GM21786 (cell line): Measurements from ENCODE around the gene ISYNA1.

Experiments
- ATAC-seq: cut with Tn5 transposase; IDR thresholded peaks from one replicate; pipeline ENCODE4 v1.9.1; 2021; ENCODE audit not compliant: unreplicated experiment

ISYNA1 gene

DNA sequence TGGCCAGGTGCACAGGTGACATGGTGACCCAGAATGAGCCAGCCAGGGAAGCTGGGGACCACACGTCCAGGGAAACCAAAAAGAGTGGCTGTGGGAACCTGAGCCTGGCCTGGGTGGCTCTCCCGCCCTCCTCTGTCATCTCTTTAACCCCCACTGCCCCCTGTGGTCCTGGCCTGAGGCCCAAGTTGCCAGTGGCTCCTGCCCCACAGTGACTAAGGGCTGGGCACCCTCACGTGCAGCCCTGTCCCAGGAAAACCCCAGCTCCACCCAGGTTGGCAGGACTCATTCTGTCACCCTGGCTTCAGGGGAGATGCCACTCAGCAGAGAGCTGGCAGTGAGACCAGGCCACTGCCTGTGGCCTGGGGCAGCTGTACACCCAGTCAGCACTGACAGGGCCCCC lies 30.6 kb upstream of the ISYNA1 start:
- no peak for ATAC-seq

- no peak for ATAC-seq
Measured at GRCh38 chr19:18467978-18468377, 30.0 kb upstream of the ISYNA1 start.

DNA sequence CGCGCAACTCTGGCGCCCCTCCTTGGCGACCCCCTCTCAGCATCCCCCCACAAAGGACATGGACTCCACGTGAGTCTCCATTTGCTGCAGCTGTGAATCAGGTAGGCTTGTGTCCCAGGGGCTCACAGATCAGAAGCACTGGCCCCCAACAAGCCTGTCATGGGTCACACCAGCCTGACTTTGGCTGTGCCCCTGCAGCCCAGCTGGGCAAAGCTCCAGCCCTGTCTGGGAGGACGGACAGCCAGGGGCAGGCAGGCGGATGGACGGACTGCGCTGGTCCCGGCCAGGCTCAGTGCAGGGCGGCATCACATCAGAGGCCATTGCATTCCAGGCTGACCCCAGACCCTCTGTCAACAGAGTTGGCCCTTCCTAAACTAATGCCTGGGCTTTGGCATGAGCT lies 28.4 kb upstream of the ISYNA1 start:
- no peak for ATAC-seq

DNA sequence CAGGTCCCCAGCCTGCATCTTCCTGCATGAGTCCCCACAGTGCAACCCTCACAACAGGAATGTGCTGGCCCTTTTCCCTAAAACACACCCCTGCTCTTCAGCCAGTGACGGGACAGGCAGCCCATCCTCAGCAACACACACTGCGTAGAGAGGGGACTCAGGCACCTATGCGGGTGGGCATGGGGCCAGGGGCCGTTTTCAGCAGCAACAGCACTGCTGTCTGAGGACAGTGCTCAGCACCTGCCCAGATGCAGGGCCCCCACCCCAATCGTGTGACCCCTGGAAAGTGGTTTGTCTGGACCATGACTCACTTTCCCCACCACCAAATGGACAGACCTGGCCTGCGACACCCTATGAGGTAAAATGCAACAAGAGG lies 28.0 kb upstream of the ISYNA1 start:
- no peak for ATAC-seq

DNA sequence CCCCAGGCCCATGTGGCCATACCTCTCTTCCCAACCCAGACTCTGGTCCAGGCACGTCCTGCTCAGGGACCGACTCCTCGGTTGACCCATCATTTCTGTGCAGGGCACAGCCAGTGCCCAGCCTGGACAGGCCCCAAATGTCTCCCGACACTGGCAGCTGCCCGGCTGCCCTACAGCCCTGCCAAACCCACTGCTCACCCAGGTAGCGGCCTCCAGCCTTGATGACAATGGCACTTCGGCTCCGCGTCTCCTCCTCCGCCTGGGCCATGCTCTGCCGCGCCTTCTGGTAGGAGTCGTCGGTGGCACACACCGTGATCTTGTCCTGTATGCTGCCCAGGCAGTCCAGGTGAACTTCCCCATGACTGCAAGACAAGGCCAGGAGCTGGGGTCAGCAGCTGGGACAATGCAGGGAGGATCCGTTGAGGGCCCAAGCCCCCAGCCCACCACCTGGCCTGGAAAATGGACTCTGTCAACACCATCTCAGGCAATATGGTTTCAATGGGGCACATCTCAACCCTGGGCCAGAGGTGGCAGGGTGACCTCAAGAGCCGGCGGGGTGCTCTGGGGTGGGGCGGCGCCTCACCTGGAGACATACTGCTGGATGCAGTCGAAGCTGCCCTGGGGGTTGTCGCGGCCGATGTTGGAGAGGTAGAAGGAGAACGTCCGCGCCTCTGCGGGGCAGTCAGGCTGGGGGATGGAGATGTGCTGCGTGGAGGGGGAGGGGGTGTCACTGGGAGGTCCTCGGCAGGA lies 27.5 kb upstream of the ISYNA1 start:
- no peak for ATAC-seq

- no peak for ATAC-seq
Measured at GRCh38 chr19:18464646-18465045, 26.7 kb upstream of the ISYNA1 start.

DNA sequence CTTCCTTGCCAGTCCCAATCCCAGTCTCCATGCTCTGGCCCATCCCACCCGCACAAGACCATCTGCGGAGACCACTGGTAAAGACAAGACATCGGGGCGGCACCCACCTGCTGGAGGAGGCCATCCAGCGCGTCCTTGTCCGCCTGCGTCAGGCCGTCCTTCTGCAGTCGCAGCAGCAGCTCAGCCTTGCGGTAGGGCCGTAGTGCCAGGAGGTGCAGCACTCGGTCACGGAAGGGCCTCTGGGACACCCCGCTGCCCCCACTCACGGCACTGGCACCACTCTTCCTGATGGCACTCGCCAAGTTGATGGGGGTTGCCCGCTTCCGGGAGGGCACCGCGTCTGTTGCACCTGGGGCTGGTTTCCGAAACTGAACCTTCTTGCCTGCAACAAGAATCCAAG lies 23.5 kb upstream of the ISYNA1 start:
- no peak for ATAC-seq

GRCh38 chr19:18460900-18461299 lies 23.0 kb upstream of the ISYNA1 start:
- no peak for ATAC-seq

DNA sequence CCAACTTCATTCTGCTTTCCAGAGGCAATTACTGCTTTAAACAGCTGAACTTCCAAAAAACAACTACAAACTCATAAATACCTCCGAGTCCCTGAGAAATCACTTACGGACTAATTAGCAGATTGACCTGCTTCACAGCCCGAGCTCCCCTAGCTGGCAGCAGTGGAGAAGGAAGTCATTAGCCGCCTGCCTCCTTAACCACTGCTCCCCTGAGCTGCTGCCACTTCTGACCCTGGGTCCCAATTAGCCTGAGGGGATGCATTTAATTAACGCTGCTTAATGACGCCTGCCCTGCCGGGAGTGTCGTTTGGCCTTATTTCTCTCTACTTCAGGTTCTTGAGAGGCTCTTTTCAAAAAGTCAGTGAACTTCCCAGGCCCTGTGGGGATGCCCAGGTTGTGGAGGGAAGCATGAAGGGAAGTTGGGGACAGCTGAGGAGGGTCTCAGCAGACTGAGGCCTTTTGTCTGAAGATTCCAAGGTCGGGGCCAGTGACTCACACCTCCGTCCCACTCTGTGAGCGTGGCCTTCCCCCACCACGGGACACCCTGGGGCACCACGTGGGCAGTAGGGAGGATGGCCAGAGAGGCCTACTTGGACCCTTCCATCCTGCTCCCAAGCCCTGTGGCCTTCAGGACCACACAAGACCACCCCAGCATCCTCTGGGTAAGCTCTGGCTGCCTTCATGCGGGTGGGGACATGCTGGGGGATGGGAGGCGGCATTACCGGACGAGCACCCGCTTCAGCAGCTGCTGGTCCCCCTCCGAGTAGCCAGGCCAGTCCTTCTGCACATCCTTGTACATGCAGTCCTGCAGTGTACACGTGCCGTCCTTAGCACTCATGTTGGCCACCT lies 19.8 kb upstream of the ISYNA1 start:
- no peak for ATAC-seq

- ATAC-seq: no peak
Measured at GRCh38 chr19:18456974-18457373, 19.0 kb upstream of the ISYNA1 start.

DNA sequence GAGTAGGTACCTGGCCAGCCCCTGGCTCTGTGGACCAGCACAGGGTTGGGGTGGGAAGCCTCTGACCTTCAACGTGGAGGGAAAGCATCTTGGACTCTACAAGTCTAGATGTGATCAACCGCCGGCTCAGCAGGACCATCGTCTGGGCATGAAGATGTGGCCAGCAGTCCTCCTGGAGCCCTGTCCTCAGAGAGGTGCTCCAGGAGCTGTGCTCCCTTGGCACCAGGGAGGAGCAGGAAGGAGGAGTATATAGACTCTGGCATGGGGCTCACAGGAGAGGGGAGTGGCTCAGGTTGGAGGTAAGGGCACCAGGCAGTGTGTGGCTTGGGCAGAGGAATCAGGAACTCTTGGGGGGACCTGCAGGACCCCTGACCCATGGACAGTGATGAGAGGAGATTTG lies 18.3 kb upstream of the ISYNA1 start:
- ATAC-seq: no peak

DNA sequence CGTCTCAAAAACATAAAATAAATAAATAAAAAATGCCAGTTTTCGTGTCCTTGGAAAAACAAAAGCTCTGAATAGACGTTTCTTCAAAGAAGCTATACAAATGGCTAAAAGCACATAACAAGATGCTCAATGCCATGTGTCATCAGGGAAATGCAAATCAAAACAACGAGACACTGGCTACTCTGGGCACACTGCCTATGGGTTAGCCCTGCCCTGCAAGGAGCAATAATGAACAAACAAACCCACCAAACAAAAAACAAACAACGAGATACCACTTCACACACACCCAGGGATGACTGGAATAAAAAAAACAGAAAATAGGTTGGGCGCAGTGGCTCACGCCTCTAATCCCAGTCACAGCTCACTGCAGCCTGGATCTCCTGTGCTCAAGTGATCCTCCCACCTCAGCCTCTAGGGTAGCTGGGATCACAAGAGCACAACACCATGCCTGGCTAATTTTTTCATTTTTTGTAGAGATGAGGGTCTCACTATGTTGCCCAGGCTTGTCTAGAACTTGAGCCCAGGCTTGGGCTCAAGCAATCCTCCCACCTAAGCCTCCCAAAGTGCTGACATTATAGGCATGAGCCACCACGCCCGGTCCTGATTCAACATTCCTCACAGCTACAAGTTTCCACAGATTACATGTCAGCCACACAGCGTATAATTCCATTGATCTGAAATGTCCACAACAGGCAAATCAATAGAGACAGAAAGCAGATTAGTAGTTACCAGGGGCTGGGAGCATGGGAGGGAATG lies 15.5 kb upstream of the ISYNA1 start:
- ATAC-seq: no peak

DNA sequence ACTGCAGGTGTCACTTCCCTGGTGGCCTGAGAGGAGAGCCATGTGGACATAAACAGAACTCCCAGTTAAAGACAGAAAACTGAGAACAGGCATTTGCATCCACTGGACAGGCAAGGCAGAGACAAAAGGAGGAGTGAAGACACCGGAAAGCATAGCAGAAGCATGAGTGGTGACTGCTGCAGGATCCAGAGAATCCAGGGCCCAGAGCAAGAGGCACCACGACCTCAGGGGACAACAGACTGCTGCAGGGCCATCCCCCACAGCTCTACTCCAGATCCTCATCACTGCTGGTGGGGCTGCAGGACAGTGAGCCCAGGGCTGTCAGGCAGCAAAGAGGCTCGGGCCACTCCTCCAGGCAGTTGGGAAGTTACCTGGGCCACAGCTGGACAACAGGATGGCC lies 14.5 kb upstream of the ISYNA1 start:
- ATAC-seq: no peak

DNA sequence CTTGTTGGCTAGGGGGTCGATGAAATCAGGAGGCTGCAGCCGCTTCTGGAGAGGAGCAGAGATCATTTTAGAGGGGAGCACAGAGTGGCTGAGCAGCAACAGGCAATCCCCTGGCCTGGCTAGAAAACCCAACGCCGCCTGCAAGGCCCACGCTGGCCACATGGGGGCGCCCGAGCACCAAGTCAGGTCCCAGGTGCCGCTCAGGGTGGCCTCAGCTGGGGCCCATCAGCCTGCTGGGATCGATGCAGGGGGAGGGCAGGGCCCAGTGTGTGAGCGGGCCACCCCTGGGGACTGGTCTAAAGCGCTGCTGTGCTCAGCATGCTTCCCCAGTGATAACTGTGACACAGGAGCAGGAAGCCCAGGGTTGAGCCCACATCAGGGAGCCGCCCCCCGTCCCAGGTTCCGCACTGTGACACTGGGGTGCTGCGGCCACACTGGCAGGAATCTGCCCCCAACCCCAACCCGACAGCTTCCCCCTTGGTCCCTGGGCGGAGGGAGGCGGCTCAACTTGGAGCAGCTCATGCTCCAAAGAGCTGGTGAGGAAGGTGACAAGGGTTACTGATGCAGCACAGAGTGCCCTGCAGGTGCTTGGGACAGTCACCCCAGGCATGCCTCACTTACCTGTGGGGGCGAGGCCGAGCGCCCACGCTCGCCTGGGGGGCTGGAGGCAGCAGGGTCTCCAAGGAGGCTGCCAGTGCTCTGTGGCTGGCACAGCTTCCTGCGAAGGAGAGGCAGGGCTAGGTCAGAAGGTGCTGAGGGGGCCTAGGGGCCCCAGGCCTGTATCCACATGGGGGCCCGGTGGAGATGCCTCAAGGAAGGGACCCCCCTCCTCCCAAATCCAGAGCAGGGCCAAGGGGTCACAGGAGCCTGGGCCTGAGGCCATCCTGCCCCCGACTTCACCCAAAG lies 13.3 kb upstream of the ISYNA1 start:
- peak; percentile 47 for ATAC-seq

DNA sequence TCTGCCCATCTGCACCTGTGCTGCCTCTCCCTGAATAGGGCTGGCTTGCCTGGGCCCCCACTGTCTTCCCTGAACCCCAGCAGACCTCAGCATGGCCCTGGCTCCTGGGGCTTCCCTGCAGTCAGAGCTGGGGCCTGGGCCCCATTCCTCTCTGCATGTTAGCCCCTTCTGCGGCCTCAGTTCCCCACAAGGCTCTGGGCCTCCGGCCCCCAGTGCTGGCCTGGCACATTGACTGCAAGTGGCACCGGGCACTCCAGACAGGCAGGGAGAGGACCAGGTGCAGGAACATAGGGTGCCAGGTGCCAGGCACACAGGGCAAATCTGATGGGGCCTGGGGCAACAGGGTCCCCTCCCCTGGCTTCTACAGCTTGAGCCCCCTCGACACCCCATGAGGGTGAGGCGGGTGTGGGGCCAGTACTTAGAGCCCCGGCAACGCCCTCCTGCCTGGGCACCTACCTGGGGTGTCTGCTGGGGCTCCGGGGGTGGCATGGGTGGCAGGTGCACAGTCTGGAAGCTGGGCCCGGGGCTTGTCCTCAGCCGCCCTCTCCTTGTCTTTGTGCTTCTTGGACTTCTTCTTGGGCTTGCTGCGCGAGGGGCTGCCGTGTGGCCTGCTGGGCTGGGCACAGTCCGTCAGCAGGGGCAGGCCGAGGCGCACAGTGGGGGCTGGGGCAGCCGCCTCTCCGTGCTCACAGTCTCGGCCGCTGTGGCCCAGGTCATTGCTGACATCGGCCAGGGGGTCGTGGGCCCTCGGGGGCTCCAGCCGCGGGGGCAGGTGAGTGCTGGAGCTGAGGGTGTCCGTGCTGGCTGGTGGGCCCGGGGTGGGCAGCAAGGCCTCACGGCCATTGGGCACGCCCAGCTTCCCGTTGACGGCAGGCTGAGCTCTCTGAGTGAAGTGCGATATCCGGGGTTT lies 12.3 kb upstream of the ISYNA1 start:
- no peak for ATAC-seq

DNA sequence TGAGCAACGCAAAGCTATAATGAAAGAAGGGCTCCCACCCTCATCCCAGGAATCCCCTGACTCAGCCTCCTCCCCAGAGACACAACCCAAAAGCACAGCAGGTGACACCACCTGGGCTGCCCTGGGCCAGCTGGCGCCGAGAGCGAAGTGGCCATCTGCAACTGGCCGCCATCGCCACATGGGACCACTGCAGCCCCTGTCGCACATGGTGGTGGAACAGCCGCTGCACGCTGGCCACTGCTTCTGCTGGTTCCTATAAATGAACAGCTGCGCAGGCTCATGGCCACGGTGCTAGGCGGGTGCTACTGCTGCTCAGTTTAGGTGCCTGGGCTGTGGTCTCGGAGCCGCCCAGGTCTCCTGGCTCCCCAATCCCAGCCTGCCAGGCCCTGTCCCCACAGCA lies 11.6 kb upstream of the ISYNA1 start:
- ATAC-seq: no peak

DNA sequence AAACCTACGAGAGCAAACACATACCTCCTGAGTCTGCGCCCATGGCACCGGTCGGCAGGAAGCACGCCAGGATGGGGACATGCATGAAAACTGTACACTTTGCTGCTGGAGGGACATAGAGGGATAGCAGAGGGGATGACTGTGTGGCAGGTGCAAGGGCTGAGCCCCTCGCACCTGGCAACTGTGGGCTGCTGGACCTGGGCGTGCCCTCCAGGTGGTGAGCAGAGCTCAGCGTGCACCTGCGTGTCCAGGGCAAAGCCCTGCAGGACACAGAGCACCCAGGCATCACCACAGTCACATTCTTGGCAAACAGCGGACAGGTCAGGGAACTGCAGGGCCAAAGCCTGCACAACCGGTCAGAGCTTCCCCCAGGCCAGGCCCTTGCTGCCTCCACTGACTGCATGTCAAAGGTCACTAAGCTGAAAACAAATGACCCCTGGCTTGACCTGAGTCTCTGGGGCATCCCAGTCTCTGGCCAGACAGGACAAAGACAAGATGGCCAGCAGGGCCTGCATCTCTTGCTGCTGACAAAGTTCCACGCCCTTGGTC lies 9.0 kb upstream of the ISYNA1 start:
- no peak for ATAC-seq

GRCh38 chr19:18446145-18446810 lies 8.3 kb upstream of the ISYNA1 start:
- no peak for ATAC-seq
